HG03196 (cell line): ENCODE measurements around the gene SHMT1.

Experiments
- ATAC-seq: cut with Tn5 transposase; IDR thresholded peaks from one replicate; pipeline ENCODE4 v1.9.1; 2021; ENCODE audit not compliant: unreplicated experiment

SHMT1 gene

DNA sequence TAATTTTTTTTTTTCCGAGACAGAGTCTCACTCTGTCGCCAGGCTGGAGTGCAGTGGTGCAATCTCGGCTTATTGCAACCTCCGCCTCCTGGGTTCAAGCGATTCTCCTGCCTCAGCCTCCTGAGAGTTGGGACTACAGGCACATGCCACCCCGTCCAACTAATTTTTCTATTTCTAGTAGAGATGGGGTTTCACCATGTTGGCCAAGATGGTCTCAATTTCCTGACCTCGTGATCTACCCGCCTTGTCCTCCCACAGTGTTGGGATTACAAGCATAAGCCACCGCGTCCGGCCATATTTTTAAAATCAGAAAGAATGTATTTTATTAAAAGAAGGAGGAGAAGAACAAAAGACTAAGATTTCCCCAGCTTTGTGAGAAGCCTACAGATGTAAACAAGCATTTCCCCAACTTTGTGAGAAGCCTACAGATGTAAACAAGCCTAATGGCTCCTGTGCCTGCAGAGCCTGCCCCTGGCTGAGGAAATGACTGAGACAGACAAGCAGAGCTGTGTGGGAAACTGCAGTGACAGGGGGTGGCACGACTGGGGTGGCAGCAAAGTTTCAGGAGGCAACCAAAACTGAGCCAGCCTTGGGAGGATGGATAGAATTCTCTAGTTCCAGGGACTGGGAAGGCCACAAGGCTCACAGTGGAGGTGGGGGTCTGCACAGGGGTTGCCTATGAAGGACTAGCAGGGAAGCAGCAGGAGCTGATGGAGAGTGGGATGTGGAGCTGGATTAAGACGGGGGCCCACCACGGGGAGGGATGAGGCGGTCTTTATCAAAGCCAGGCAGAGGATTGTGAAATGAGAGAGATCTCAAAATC is 71.4 kb downstream of the SHMT1 start:
- ATAC-seq: no peak

DNA sequence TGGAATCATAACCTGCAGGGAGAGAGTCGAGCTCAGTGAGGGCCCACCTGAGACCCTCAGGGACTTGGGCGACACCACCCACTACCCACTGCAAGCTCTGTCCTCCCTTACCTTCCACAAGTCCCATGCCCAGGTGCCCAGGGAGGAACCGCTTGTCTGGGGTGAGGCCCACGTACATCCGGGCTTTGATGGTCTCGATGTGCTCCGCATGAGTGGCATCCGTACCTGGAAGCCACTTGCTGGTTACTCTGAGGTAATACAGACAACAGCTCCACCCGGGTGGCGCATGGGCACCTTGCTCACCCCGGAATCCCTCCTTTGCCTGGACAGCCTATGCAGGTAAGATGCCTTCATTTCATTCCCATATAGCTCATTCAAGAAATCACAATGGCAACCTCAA is 78.1 kb downstream of the SHMT1 start:
- ATAC-seq: no peak

DNA sequence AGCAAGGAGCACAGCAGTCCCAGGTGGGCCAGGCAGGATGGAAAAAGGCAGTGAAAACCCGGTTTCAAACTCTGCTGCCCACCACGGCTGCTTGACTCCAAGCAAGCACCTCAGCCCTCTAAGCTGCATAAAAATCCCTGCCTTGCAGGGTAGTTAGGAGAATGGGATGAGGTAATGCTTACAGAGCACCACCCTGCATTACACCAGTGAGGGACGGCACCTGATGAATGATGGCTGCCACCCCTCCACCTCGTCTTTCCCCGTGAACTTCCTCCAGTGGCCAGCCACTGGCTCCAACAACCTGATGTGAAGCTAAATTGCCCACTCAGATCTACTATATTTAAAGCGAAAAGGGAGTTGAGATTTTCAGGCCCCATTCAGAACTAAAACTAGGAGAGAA is 81.6 kb downstream of the SHMT1 start:
- ATAC-seq: no peak

DNA sequence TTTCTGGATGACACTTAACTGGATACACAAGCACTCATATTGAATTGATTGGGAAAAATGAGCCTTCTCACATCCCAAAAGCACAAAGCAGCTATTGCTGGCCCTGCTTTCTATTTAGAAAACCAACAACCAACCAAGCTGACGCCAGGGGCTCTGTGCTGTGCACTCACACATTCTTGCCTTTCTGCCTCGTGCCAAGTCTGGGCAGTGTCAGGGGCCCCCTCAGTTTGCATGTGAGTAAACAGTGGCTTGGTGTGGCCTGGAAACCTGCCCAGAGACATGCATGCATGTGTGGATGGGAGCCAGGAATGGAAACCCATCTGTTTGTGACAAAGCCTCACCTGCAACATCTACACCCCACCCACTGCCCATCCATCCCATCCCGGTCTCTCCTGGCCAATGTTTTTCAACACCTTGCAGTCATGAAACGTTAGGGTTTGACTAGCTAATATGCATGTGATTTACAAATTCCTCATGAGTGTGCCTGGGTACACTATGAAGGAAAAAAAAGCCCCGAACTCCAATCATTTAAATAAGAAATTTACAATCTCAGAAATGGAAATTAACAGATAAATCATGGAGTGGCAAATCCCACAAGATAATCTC is 82.5 kb downstream of the SHMT1 start:
- no peak for ATAC-seq

DNA sequence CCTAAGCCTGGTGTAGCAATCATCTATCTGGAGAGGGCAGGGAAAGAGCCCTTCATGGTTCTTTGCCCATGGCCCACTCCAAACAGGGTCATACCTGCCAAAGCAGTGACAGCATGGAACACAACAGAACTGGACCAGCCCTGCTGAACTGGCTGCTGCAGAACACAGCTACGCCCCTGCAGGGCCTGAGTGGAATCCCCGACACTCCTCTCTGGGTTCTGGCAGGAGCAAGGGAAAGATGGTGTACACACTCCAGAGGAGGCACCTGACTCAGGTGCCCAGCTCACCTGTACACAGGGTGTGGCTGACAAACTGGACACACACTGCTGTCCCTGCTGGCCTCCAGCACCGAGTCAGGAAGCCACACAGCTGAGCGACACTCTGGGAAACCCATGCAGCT is 83.1 kb downstream of the SHMT1 start:
- ATAC-seq: no peak

- no peak for ATAC-seq
Observed at GRCh38 chr17:18278867-18279266, 84.5 kb downstream of the SHMT1 start.
